Measurements from ENCODE around the gene TCF25.

GRCh38 chr16:89938175-89938885 is 64.9 kb downstream of the TCF25 start:
- TF ChIP-seq POLR2A (IDR thresholded peaks at IDR 0.05; ENCODE audit: borderline replicate concordance, extremely low read depth, insufficient read depth, insufficient read length) (no peak), CTCF (IDR thresholded peaks at IDR 0.05 in 2 of 3, conservative IDR thresholded peaks at IDR 0.05 in 1 of 3; ENCODE audit: borderline replicate concordance in 1 of 3, insufficient read depth in 1 of 3, low read depth in 2 of 3, low read length in 2 of 3) (no peak), EZH2phosphoT487 (IDR thresholded peaks at IDR 0.05; ENCODE audit: borderline replicate concordance) (no peak)

All from HCT116 (cell line).